ENCODE results near the gene PAK2. TPM values are rescaled to one million over a fixed set of nuclear protein-coding genes. Genes with fewer than 3 reads are reported as not detected.
"Not testable (repeated sequence)": the region's sequence is repeated elsewhere in the genome, so short reads cannot be mapped to it uniquely, and the experiment has no call there.

PAK2 gene
- total RNA-seq, 1 donor = 37.9 TPM

- Histone ChIP-seq H3K4me3 (ENCODE audit: low read length) (no peak overlapping the region), H3K4me1 (ENCODE audit: insufficient read depth, low read length) (no peaks in the 10 kb centered on the region), H3K27me3 (ENCODE audit: insufficient read depth, low read length) (no peaks in the 10 kb centered on the region), H3K9me3 (ENCODE audit: low read depth, low read length) (no peaks in the 10 kb centered on the region)
These were observed 51.0 kb downstream of the PAK2 start for GRCh38 chr3:196790636-196791035.

- Histone ChIP-seq H3K27me3 (ENCODE audit: insufficient read depth, low read length) (no peaks in the 10 kb centered on the region), H3K4me3 (ENCODE audit: low read length) (no peak overlapping the region), H3K9me3 (ENCODE audit: low read depth, low read length) (no peaks in the 10 kb centered on the region), H3K4me1 (ENCODE audit: insufficient read depth, low read length) (no peaks in the 10 kb centered on the region)
These were observed 53.1 kb downstream of the PAK2 start for GRCh38 chr3:196792771-196793170.

- Histone ChIP-seq H3K27me3 (ENCODE audit: insufficient read depth, low read length) (no peaks in the 10 kb centered on the region), H3K4me1 (ENCODE audit: insufficient read depth, low read length) (no peaks in the 10 kb centered on the region), H3K9me3 (ENCODE audit: low read depth, low read length) (no peaks in the 10 kb centered on the region), H3K4me3 (ENCODE audit: low read length) (no peak overlapping the region)
These were observed 53.6 kb downstream of the PAK2 start for GRCh38 chr3:196793246-196793645.

GRCh38 chr3:196794467-196794866 lies 54.8 kb downstream of the PAK2 start:
- Histone ChIP-seq H3K4me1 (ENCODE audit: insufficient read depth, low read length) (no peaks in the 10 kb centered on the region), H3K4me3 (ENCODE audit: low read length) (no peak overlapping the region), H3K9me3 (ENCODE audit: low read depth, low read length) (no peaks in the 10 kb centered on the region), H3K27me3 (ENCODE audit: insufficient read depth, low read length) (no peaks in the 10 kb centered on the region)

- Histone ChIP-seq H3K4me1 (ENCODE audit: insufficient read depth, low read length) (no peaks in the 10 kb centered on the region), H3K4me3 (ENCODE audit: low read length) (no peak overlapping the region), H3K9me3 (ENCODE audit: low read depth, low read length) (no peaks in the 10 kb centered on the region), H3K27me3 (ENCODE audit: insufficient read depth, low read length) (no peaks in the 10 kb centered on the region)
These were observed 56.7 kb downstream of the PAK2 start for GRCh38 chr3:196796317-196796716.

GRCh38 chr3:196800742-196801434 lies 61.2 kb downstream of the PAK2 start:
- H3K4me1 ChIP-seq (ENCODE audit: insufficient read depth, low read length) = no peaks in the 10 kb centered on the region
- no peaks in the 10 kb centered on the region for H3K27me3 ChIP-seq (ENCODE audit: insufficient read depth, low read length)
- H3K9me3 ChIP-seq (ENCODE audit: low read depth, low read length) = no peaks in the 10 kb centered on the region
- H3K4me3 ChIP-seq (ENCODE audit: low read length) = no peak overlapping the region

- Histone ChIP-seq H3K27me3 (ENCODE audit: insufficient read depth, low read length) (no peaks in the 10 kb centered on the region), H3K4me3 (ENCODE audit: low read length) (no peak overlapping the region), H3K9me3 (ENCODE audit: low read depth, low read length) (no peaks in the 10 kb centered on the region)
These were observed 64.3 kb downstream of the PAK2 start for GRCh38 chr3:196803891-196804468.

GRCh38 chr3:196804773-196805172 lies 65.1 kb downstream of the PAK2 start:
- no peaks in the 10 kb centered on the region for H3K4me1 ChIP-seq (ENCODE audit: insufficient read depth, low read length)
- H3K9me3 ChIP-seq (ENCODE audit: low read depth, low read length) = no peaks in the 10 kb centered on the region
- H3K4me3 ChIP-seq (ENCODE audit: low read length) = no peak overlapping the region
- no peaks in the 10 kb centered on the region for H3K27me3 ChIP-seq (ENCODE audit: insufficient read depth, low read length)

More at GRCh38 chr3:196803891-196804468, 64.3 kb downstream of the PAK2 start:
- H3K4me1 ChIP-seq (ENCODE audit: insufficient read depth, low read length) = no peaks in the 10 kb centered on the region

GRCh38 chr3:196810963-196811581 lies 71.4 kb downstream of the PAK2 start:
- Histone ChIP-seq H3K4me3 (ENCODE audit: low read length) (no peak overlapping the region), H3K9me3 (ENCODE audit: low read depth, low read length) (peaks cover 4% of the 10 kb centered on the region), H3K27me3 (ENCODE audit: insufficient read depth, low read length) (no peaks in the 10 kb centered on the region), H3K4me1 (ENCODE audit: insufficient read depth, low read length) (no peaks in the 10 kb centered on the region)

- Histone ChIP-seq H3K4me1 (ENCODE audit: insufficient read depth, low read length) (no peaks in the 10 kb centered on the region), H3K4me3 (ENCODE audit: low read length) (no peak overlapping the region), H3K9me3 (ENCODE audit: low read depth, low read length) (peaks cover 4% of the 10 kb centered on the region), H3K27me3 (ENCODE audit: insufficient read depth, low read length) (no peaks in the 10 kb centered on the region)
These were observed 73.2 kb downstream of the PAK2 start for GRCh38 chr3:196812853-196813252.

- Histone ChIP-seq H3K4me1 (ENCODE audit: insufficient read depth, low read length) (no peaks in the 10 kb centered on the region), H3K4me3 (ENCODE audit: low read length) (no peak overlapping the region), H3K27me3 (ENCODE audit: insufficient read depth, low read length) (no peaks in the 10 kb centered on the region), H3K9me3 (ENCODE audit: low read depth, low read length) (peaks cover 4% of the 10 kb centered on the region)
These were observed 74.2 kb downstream of the PAK2 start for GRCh38 chr3:196813903-196814302.

- no peaks in the 10 kb centered on the region for H3K4me1 ChIP-seq (ENCODE audit: insufficient read depth, low read length)
- H3K27me3 ChIP-seq (ENCODE audit: insufficient read depth, low read length) = no peaks in the 10 kb centered on the region
- H3K4me3 ChIP-seq (ENCODE audit: low read length) = no peak overlapping the region
- H3K9me3 ChIP-seq (ENCODE audit: low read depth, low read length) = no peaks in the 10 kb centered on the region
These were observed 82.2 kb downstream of the PAK2 start for GRCh38 chr3:196821806-196822355.

- not testable (repeated sequence) for H3K9me3 ChIP-seq (ENCODE audit: low read depth, low read length); H3K4me1 ChIP-seq (ENCODE audit: insufficient read depth, low read length); H3K4me3 ChIP-seq (ENCODE audit: low read length); H3K27me3 ChIP-seq (ENCODE audit: insufficient read depth, low read length)
These were observed 90.0 kb downstream of the PAK2 start for GRCh38 chr3:196829651-196830050.

- no peaks in the 10 kb centered on the region for H3K4me1 ChIP-seq (ENCODE audit: insufficient read depth, low read length)
- no peaks in the 10 kb centered on the region for H3K9me3 ChIP-seq (ENCODE audit: low read depth, low read length)
- H3K27me3 ChIP-seq (ENCODE audit: insufficient read depth, low read length) = no peaks in the 10 kb centered on the region
- no peak overlapping the region for H3K4me3 ChIP-seq (ENCODE audit: low read length)
These were observed 95.4 kb downstream of the PAK2 start for GRCh38 chr3:196835086-196835485.

GRCh38 chr3:196836626-196837025 lies 97.0 kb downstream of the PAK2 start:
- H3K27me3 ChIP-seq (ENCODE audit: insufficient read depth, low read length); H3K4me1 ChIP-seq (ENCODE audit: insufficient read depth, low read length); H3K4me3 ChIP-seq (ENCODE audit: low read length); H3K9me3 ChIP-seq (ENCODE audit: low read depth, low read length): not testable (repeated sequence)
